PFSK-1 (cell line): Measurements from ENCODE around the gene MAT2A.

Experiments used
- FOXP2 ChIP-seq: optimal IDR thresholded peaks from 2 replicates; pipeline ENCODE3; 2011; ENCODE audit warnings: borderline replicate concordance, control low read depth, inconsistent platforms; ENCODE audit not compliant: insufficient read depth; ENCODE audit errors: extremely low read length, extremely low read depth
- POLR2AphosphoS5 ChIP-seq: IDR thresholded peaks from 2 replicates; pipeline ENCODE4 v1.6.1; 2012; ENCODE audit warnings: low read depth, mild to moderate bottlenecking, control low read depth, low read length, moderate library complexity
- REST ChIP-seq, 2 experiments: IDR thresholded peaks; 2 replicates each; pipeline versions ENCODE4 v1.6.1 to v1.8.0; 2011 to 2012; ENCODE audit warnings: low read depth in 2 of 2, low read length in 2 of 2, control low read depth in 1 of 2, inconsistent platforms in 1 of 2, mild to moderate bottlenecking in 1 of 2, moderate library complexity in 1 of 2; ENCODE audit not compliant: insufficient read depth in 1 of 2
- SIN3A ChIP-seq: IDR thresholded peaks from 2 replicates; pipeline ENCODE4 v1.6.1; 2012; ENCODE audit warnings: mild to moderate bottlenecking, low read length, moderate library complexity, borderline replicate concordance; ENCODE audit not compliant: insufficient read depth
- TAF1 ChIP-seq: IDR thresholded peaks from 2 replicates; pipeline ENCODE4 v1.6.1; 2012; ENCODE audit warnings: low read length, control low read depth, borderline replicate concordance; ENCODE audit not compliant: insufficient read depth

MAT2A gene

GRCh38 chr2:85593023-85593422 is 54.1 kb downstream of the MAT2A start:
- TF ChIP-seq SIN3A (no peak), REST (IDR thresholded peaks at IDR 0.05; ENCODE audit: insufficient read depth in 1 of 2, low read depth in 2 of 2, low read length in 2 of 2) (no peak), FOXP2 (no peak), TAF1 (no peak), POLR2AphosphoS5 (no peak)
